LNCaP clone FGC (cell line): ENCODE measurements around the gene COQ10B.

Source experiments
- DNase-seq: peaks from one replicate; pipeline ENCODE4 v3.0.0-alpha.2; 2011; ENCODE audit warnings: low read depth
- H3K4me3 ChIP-seq: 2 replicates; pipeline ENCODE4 v1.5.1; 2011; ENCODE audit warnings: mild to moderate bottlenecking, low read depth, low read length, control low read depth
- CTCF ChIP-seq: IDR thresholded peaks from 2 replicates; pipeline ENCODE4 v1.5.1; 2012; ENCODE audit warnings: mild to moderate bottlenecking; ENCODE audit not compliant: control insufficient read depth, insufficient read depth; ENCODE audit errors: extremely low read depth

Gene COQ10B

DNA sequence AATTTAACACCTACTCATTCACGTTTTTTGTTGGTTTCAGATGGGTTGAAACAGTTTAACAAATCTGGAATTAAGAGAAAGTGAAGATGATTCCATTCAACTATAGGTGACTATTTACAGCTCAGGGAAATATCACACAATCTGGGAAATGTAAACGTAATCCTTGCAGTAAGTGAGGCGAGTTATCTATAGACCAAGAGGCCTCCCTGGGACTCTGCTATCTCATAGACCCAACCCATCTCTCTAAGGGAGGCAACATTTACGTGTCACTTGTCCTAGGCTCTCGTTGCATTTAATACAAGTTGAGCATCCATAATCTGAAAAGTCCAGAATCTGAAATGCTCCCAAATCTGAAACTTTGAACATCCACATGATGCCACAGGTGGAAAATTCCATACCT, 60.6 kb downstream of the COQ10B start:
- no peak overlapping the region for H3K4me3 ChIP-seq
- no peak for DNase-seq
- no peak for TF ChIP-seq CTCF

- TF ChIP-seq CTCF, result no peak
- H3K4me3 ChIP-seq, result peak overlapping the region; percentile 88
- DNase-seq, result no peak
Observed at GRCh38 chr2:197514754-197515153, 61.4 kb downstream of the COQ10B start.

DNA sequence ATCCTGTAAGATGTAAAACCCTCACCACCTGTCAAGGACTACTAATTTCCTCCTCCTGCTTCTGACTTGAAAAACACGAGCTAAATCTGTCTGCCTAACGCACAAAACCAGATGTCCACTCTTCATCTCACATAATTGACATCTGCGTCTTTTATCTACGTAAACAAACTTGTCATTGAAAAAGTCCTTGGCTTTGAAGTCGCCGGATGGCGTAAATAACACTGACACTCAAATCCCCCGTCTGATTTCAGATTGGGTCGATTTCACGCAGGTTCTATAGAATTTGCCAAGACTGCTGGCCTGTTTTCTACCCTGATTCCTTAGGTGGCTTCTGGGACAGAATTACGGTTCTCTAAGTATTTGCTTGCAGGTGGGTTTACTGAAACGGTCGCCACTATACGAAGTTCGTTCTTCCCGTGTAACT, 62.0 kb downstream of the COQ10B start:
- H3K4me3 ChIP-seq, result peak overlapping the region; percentile 88
- no peak for DNase-seq
- TF ChIP-seq CTCF, result no peak

DNA sequence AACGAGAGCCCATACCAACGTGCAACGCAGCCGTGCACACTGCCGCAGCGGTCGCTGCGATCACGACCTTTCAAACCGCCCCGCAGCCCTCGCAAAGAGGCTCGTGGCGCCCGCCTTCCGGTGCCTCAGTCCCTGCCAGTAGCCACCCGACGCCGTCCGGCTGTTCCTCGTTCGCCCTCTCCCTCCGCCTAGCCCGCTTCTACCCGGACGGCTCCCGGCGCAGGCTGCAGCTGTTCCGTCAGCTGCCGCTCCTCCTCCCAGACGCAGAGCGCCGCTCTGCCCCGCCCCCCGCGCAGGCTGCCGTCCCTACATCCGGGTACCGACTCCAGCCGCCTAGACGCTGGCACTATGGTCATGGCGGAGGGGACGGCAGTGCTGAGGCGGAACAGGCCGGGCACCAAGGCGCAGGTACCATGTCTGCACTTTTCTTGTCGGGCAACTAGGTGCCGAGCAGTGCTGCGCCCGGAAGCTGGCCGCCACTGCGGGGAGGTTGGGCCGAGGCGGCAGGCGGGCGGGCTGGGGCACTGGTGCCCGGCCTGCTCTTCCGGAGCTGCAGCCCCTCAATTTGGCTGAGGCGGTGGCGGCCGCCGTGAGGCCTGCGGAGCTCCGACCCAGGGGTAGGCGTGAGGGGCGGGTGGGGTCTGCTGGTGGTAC, 62.5 kb downstream of the COQ10B start, which contains the start of gene MOB4:
TSS of gene MOB4 (plus strand) at position 328 of the 654 bp plus-strand sequence. CDS start at position 349, 21 bp downstream.
- DNase-seq, result peak; percentile 77
- 0 out of 2 replicates have a peak, but pooled peaks have one; percentile 6 for TF ChIP-seq CTCF
- peak within 1 kb of the TSS; percentile 88 for H3K4me3 ChIP-seq

DNA sequence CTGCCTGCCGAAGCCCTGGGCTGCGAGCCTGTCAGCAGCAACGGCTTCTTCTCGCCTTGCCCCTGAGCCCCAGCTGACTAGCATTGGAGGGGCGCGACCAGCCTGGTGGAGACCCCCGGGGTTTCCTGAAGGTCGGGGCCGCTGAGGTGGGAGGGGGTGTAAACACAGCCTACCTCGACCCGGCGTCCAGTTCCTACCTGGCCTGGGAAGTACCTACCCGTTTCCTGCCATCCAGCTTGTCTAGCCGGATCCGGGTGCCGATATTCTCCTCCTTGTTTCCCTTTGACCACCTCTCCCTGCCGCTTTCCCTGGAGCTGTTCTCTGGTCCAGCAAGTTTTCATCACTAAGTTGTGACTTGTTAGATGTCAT, 63.0 kb downstream of the COQ10B start:
- peak overlapping the region; percentile 88 for H3K4me3 ChIP-seq
- no peak for TF ChIP-seq CTCF
- DNase-seq, result no peak

DNA sequence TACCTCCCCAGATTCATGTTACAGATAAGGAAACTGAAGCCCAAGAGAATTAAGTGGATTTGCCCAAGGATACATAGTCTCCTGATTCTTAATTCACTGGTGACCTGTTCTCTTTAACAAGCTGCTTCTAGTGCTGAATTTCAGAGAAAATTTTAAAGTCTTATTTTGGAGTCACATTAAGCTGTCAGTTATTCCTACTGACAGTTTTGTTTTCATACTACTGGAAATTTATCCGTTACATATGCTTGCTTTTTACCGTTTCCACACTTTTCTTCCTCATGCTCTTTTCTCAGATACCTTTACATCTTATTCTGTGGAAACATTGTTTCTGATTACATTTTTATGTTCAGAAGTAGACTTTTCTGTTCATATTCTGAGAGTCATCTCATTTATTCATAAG, 63.8 kb downstream of the COQ10B start:
- peak overlapping the region; percentile 88 for H3K4me3 ChIP-seq
- TF ChIP-seq CTCF, result no peak
- no peak for DNase-seq
